Adrenal gland (tissue), 12 donors: ENCODE data around the gene RBM22. TPM values are rescaled to one million over a fixed set of nuclear protein-coding genes. Genes with fewer than 3 reads are reported as not detected.

Experiments used
- DNase-seq, 7 donors: peaks; one replicate each; pipeline ENCODE4 v3.0.0-alpha.2; 2019 to 2020
- H3K27ac ChIP-seq, 5 donors: fragments of 200-600 bp; sonication (generic) in 4 of 5; 1 replicate in 3 of 5; 2 replicates in 2 of 5; pipeline versions ENCODE4 v1.5.1 to v1.8.0; 2016 to 2020; ENCODE audit warnings: mild to moderate bottlenecking in 1 of 5
- H3K27me3 ChIP-seq: fragments of 200-600 bp; 2 replicates; pipeline ENCODE4 v1.8.0; 2021
- H3K36me3 ChIP-seq, 2 donors: fragments of 200-600 bp; replicated peaks in 1 of 2; 1 replicate in 1 of 2; 2 replicates in 1 of 2; pipeline versions ENCODE4 v1.5.1 to v1.8.0; 2018 to 2022
- H3K4me1 ChIP-seq, 2 donors: fragments of 200-600 bp; replicated peaks in 1 of 2; 1 replicate in 1 of 2; 2 replicates in 1 of 2; pipeline versions ENCODE4 v1.5.1 to v1.8.0; 2018 to 2021
- H3K4me3 ChIP-seq, 4 donors: fragments of 200-600 bp; sonication (generic) in 3 of 4; one replicate each; pipeline ENCODE4 v1.5.1; 2016 to 2018
- H3K9me3 ChIP-seq, 3 donors: fragments of 200-600 bp; sonication (generic) in 1 of 3; replicated peaks in 1 of 3; 1 replicate in 2 of 3; 2 replicates in 1 of 3; pipeline versions ENCODE4 v1.5.1 to v1.8.0; 2016 to 2021
- CTCF ChIP-seq, 6 experiments: fragments of 450-650 bp in 4 of 6; fragments of 200-600 bp in 2 of 6; sonication (generic) in 1 of 6; IDR thresholded peaks; 1 replicate in 5 of 6; 2 replicates in 1 of 6; pipeline versions ENCODE4 v1.5.1 to v1.8.0; 2016 to 2021; ENCODE audit warnings: antibody characterized with exemption in 6 of 6, mild to moderate bottlenecking in 2 of 6, moderate library complexity in 1 of 6
- POLR2A ChIP-seq, 2 donors: fragments of 450-650 bp; IDR thresholded peaks; one replicate each; pipeline ENCODE4 v1.6.1; 2017; ENCODE audit warnings: antibody characterized with exemption in 2 of 2, mild to moderate bottlenecking in 2 of 2, moderate library complexity in 1 of 2
- WGBS, 4 donors: extraction: QIAGEN DNeasy Blood & Tissue Kit in 2 of 4; methylation state at CpG; one replicate each; pipeline versions ENCODE4 v1.1.5 to v1.1.7; 2013 to 2017; 5-methylcytosine and 5-hydroxymethylcytosine counted together
- intact Hi-C, 2 donors: fragments of 100-400 bp; cut with DNase I; formaldehyde crosslinking; loops; one replicate each; pipeline versions ENCODE4 v1.14.1 to v1.15.0; 2022 to 2023
- polyA plus RNA-seq, 3 donors: library from polyadenylated mRNA; stranded (reverse); fragments of 200-250 nt in 2 of 3; fragments of 350-450 nt in 1 of 3; fragmentation: Illumina TruSeq in 1 of 3; extraction: RNeasy Lipid Tissue Mini Kit (QIAGEN cat#74804) in 1 of 3; gene quantifications; one replicate each; pipeline ENCODE4 v1.2.3, GENCODE V29; 2013 to 2014
- total RNA-seq, 9 donors: library from RNA; depleted of rRNA in 4 of 9; stranded (reverse); fragments of >200 nt in 4 of 9; fragments of 120-200 nt in 1 of 9; fragmentation: NEBNext Ultra II Directional in 1 of 9; extraction: Animal tissue kit (Norgen Biotek cat#: 25700) in 1 of 9; gene quantifications; one replicate each; pipeline versions ENCODE4 v1.1.0 to v1.2.4, GENCODE V29; 2013 to 2023
- donor health status: healthy with polysubstance abuse.
- donor health status: Bipolar disorder and iron deficiency.
- donor health status: DM: yes; HTN: yes; CAD: no.
- donor health status: DM: no; HTN: no; CAD: no.
- donor health status: DM: no; HTN: no; CAD: no.
- donor health status: DM: yes; HTN: yes; CAD: no.

RBM22 gene
- total and polyA plus RNA-seq, 12 donors, result 28.2 to 80.4 (median 38.5) TPM

GRCh38 chr5:150703762-150704161, 2.9 kb upstream of the RBM22 start:
- peaks cover 0 to 12% of the 10 kb centered on the region in 2 donors for H3K36me3 ChIP-seq
- 72 to 82% (median 77%) methylated on average over 3 of the region's 3 CpGs for WGBS, 4 donors
- TF ChIP-seq POLR2A (IDR thresholded peaks at IDR 0.05) (no peak), CTCF (IDR thresholded peaks at IDR 0.05) (no peak)
- no peak for DNase-seq
- H3K27me3 ChIP-seq, result no peaks in the 10 kb centered on the region
- H3K4me3 ChIP-seq, result no peak overlapping the region
- intact Hi-C loops, result loop anchor here (10.0 kb wide), 2 partner anchors 141 to 149 kb away; partner anchors contain the start of gene IRGM (in 2 of the 2)
- no peak overlapping the region for H3K27ac ChIP-seq
- no peaks in the 10 kb centered on the region for H3K9me3 ChIP-seq
- peaks cover 11 to 14% of the 10 kb centered on the region in 2 donors for H3K4me1 ChIP-seq

DNA sequence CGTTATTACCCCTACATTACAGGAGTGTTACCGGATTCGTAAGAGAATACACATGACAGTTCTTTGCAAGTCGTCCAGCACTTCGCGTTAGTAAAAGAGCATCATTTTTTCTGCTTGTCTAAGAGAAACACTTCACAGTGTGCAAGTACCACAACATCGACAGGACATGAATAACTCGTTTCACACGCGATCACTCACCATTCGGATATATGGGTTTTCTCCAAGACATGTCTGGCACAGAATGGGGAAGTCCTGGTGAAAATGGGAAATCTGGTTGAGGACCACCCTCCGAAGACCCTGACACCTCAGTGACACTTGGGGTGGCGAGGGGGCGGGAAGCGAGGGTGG, 642 bp downstream of the RBM22 start:
- peak overlapping the region; percentile 34 to 87 (median 76) for H3K4me3 ChIP-seq
- H3K9me3 ChIP-seq, result no peaks in the 10 kb centered on the region
- H3K27ac ChIP-seq, result peak overlapping the region in 4 of 5 donors; percentile 86 to 99 (median 93)
- no peaks in the 10 kb centered on the region for H3K27me3 ChIP-seq
- no peak for DNase-seq
- H3K4me1 ChIP-seq, result peaks cover 11 to 17% of the 10 kb centered on the region in 2 donors
- TF ChIP-seq CTCF (IDR thresholded peaks at IDR 0.05), result no peak
- no peak for TF ChIP-seq POLR2A (IDR thresholded peaks at IDR 0.05)
- peaks cover 0 to 39% of the 10 kb centered on the region in 2 donors for H3K36me3 ChIP-seq
- WGBS, 4 donors, result 0 to 2% (median 2%) methylated on average over 15 of the region's 15 CpGs
- intact Hi-C loops, result loop anchor here (10.0 kb wide), 2 partner anchors 145 kb away; partner anchors contain the start of gene IRGM (in 2 of the 2)

- no peaks in the 10 kb centered on the region for H3K27me3 ChIP-seq
- WGBS, 4 donors, result 53 to 59% (median 57%) methylated on average over 3 of the region's 3 CpGs
- H3K36me3 ChIP-seq, result peaks cover 0 to 88% of the 10 kb centered on the region in 2 donors
- H3K4me3 ChIP-seq, result no peak overlapping the region
- no peaks in the 10 kb centered on the region for H3K9me3 ChIP-seq
- intact Hi-C loops, result no loop called here
- TF ChIP-seq POLR2A (IDR thresholded peaks at IDR 0.05) (no peak), CTCF (IDR thresholded peaks at IDR 0.05) (no peak)
- H3K27ac ChIP-seq, result peak overlapping the region in 2 of 5 donors; percentile 26 to 35
- peaks cover 2 to 11% of the 10 kb centered on the region in 2 donors for H3K4me1 ChIP-seq
- DNase-seq, result peak in 2 of 7 donors; percentile 28 to 29
These were observed 6.2 kb downstream of the RBM22 start for GRCh38 chr5:150694612-150695011.

DNA sequence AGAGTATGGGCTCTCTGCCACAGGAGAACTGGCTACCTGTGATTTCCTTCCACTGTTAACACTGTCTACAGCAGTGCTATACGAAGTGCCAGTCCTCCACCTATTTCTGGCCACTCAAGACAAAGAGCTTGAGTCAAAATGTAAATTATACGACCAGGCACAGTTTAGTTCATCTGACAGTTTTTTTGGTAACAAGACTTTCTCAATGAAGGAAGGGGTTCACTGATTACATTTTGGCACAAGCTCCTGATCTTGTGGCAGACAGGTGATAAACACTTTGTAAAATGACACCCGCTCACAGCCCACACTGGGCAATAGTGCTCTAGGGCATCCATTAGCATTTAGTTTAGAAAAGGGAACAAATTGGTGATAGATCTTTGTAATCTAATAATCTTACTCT, 8.6 kb downstream of the RBM22 start:
- intact Hi-C loops, result no loop called here
- Histone ChIP-seq H3K27ac (no peak overlapping the region), H3K4me1 (no peaks in the 10 kb centered on the region), H3K9me3 (no peaks in the 10 kb centered on the region), H3K36me3 (peaks cover 0 to 70% of the 10 kb centered on the region in 2 donors), H3K4me3 (no peak overlapping the region), H3K27me3 (no peaks in the 10 kb centered on the region)
- no peak for DNase-seq
- no peak for TF ChIP-seq CTCF (IDR thresholded peaks at IDR 0.05)
- TF ChIP-seq POLR2A (IDR thresholded peaks at IDR 0.05), result no peak
- WGBS, 4 donors, result 82 to 95% (median 85%) methylated on average over 3 of the region's 3 CpGs
